ENCODE results near the gene SLC2A9. TPM values are rescaled to one million over a fixed set of nuclear protein-coding genes. Genes with fewer than 3 reads are reported as not detected.

SLC2A9 gene
- total and polyA plus RNA-seq, 2 of the 4 experiments (the other 2 are of a cell fraction): 0.72 to 2.1 TPM

GRCh38 chr4:9874385-9874784, 146.9 kb downstream of the SLC2A9 start:
- Histone ChIP-seq H4K91ac (ENCODE audit: insufficient read depth, low read depth, low read length) (no peak overlapping the region), H3K9ac (ENCODE audit: low read depth, low read length) (no peak overlapping the region), H3K56ac (ENCODE audit: extremely low read depth, insufficient read depth, low read length) (no peak overlapping the region), H3K14ac (replicated peaks; ENCODE audit: low read depth, low read length) (no peak overlapping the region), H3K79me1 (ENCODE audit: low read depth in 1 of 2, low read length in 2 of 2) (no peaks in the 10 kb centered on the region), H2BK20ac (ENCODE audit: low read depth, low read length) (no peak overlapping the region), H2BK120ac (ENCODE audit: low read depth, low read length) (no peak overlapping the region), H4K5ac (ENCODE audit: low read depth, low read length) (no peak overlapping the region), H3K23ac (ENCODE audit: low read depth, low read length) (no peak overlapping the region), H4K20me1 (ENCODE audit: insufficient read depth, low read length) (no peaks in the 10 kb centered on the region), H3K27me3 (ENCODE audit: control insufficient read depth, insufficient read depth, low read length) (no peaks in the 10 kb centered on the region), H2AFZ (replicated peaks; ENCODE audit: low read length, poor library complexity) (no peak overlapping the region), H3K9me1 (ENCODE audit: insufficient read depth, low read length) (no peaks in the 10 kb centered on the region), H3K4me1 (ENCODE audit: control insufficient read depth, insufficient read depth, low read length) (no peaks in the 10 kb centered on the region), H2AK5ac (ENCODE audit: low read depth, low read length) (no peak overlapping the region), H3K4ac (ENCODE audit: low read depth, low read length) (no peak overlapping the region), H3K4me2 (ENCODE audit: low read depth, low read length) (no peak overlapping the region), H3K27ac (ENCODE audit: insufficient read depth, low read length) (no peak overlapping the region), H2AK9ac (replicated peaks; ENCODE audit: low read depth, low read length, poor library complexity) (no peak overlapping the region), H3K4me3 (ENCODE audit: insufficient read depth, low read depth, low read length) (no peak overlapping the region), H3K9me3 (ENCODE audit: control insufficient read depth, insufficient read depth, low read length) (0 out of 2 replicates have a peak, but pooled peaks cover 4% of the 10 kb centered on the region), H3K36me3 (ENCODE audit: control insufficient read depth, insufficient read depth, low read length) (no peaks in the 10 kb centered on the region), H2BK5ac (ENCODE audit: low read depth, low read length, poor library complexity, severe bottlenecking) (no peak overlapping the region), H3K18ac (ENCODE audit: low read depth, low read length) (no peak overlapping the region), H2BK15ac (ENCODE audit: low read depth, low read length) (no peak overlapping the region), H4K8ac (ENCODE audit: low read depth in 2 of 2, low read length in 2 of 2) (no peak overlapping the region)
- dilution Hi-C loops (cut with HindIII; ENCODE audit: low sequenced_read_pairs, unreplicated experiment) (no loop called here), in situ Hi-C loops (cut with MboI; ENCODE audit: low sequenced_read_pairs) (no loop called here), intact Hi-C loops (cut with micrococcal nuclease) (no loop called here)
- ChIA-PET POLR2A (ENCODE audit: unreplicated experiment) (no interaction called here), CTCF (no interaction called here)
- BruUV-seq (replicated peaks): no TSS peak
- TF ChIP-seq, protein P1, sequence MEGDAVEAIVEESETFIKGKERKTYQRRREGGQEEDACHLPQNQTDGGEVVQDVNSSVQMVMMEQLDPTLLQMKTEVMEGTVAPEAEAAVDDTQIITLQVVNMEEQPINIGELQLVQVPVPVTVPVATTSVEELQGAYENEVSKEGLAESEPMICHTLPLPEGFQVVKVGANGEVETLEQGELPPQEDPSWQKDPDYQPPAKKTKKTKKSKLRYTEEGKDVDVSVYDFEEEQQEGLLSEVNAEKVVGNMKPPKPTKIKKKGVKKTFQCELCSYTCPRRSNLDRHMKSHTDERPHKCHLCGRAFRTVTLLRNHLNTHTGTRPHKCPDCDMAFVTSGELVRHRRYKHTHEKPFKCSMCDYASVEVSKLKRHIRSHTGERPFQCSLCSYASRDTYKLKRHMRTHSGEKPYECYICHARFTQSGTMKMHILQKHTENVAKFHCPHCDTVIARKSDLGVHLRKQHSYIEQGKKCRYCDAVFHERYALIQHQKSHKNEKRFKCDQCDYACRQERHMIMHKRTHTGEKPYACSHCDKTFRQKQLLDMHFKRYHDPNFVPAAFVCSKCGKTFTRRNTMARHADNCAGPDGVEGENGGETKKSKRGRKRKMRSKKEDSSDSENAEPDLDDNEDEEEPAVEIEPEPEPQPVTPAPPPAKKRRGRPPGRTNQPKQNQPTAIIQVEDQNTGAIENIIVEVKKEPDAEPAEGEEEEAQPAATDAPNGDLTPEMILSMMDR (conservative IDR thresholded peaks at IDR 0.05; ENCODE audit: low read depth, low read length): no peak
- TF ChIP-seq FOS (IDR thresholded peaks at IDR 0.05; ENCODE audit: low read depth, low read length): no peak
- no peak for TF ChIP-seq MAZ (IDR thresholded peaks at IDR 0.05; ENCODE audit: borderline replicate concordance, low read depth, low read length)
- TF ChIP-seq RFX5 (IDR thresholded peaks at IDR 0.05; ENCODE audit: low read depth, low read length): no peak
- no peak for TF ChIP-seq RAD21 (IDR thresholded peaks at IDR 0.05; ENCODE audit: low read length)
- no peak for TF ChIP-seq MAFK (IDR thresholded peaks at IDR 0.05; ENCODE audit: low read depth, low read length)
- no peak for TF ChIP-seq SMC3 (IDR thresholded peaks at IDR 0.05; ENCODE audit: low read depth, low read length)
- TF ChIP-seq POLR2A (IDR thresholded peaks at IDR 0.05; ENCODE audit: low read depth, low read length): no peak
- TF ChIP-seq CEBPB (IDR thresholded peaks at IDR 0.05; ENCODE audit: low read depth, low read length): no peak
- TF ChIP-seq USF2 (IDR thresholded peaks at IDR 0.05; ENCODE audit: low read depth, low read length): no peak
- TF ChIP-seq BHLHE40 (IDR thresholded peaks at IDR 0.05; ENCODE audit: low read depth, low read length): no peak
- TF ChIP-seq CHD1 (IDR thresholded peaks at IDR 0.05; ENCODE audit: low read depth, low read length): no peak
- TF ChIP-seq NFE2L2 (IDR thresholded peaks at IDR 0.05; ENCODE audit: low read depth, low read length): no peak
- TF ChIP-seq RCOR1 (IDR thresholded peaks at IDR 0.05; ENCODE audit: insufficient replicate concordance, low read length): no peak
- TF ChIP-seq, protein P2, sequence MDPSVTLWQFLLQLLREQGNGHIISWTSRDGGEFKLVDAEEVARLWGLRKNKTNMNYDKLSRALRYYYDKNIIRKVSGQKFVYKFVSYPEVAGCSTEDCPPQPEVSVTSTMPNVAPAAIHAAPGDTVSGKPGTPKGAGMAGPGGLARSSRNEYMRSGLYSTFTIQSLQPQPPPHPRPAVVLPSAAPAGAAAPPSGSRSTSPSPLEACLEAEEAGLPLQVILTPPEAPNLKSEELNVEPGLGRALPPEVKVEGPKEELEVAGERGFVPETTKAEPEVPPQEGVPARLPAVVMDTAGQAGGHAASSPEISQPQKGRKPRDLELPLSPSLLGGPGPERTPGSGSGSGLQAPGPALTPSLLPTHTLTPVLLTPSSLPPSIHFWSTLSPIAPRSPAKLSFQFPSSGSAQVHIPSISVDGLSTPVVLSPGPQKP (IDR thresholded peaks at IDR 0.05; ENCODE audit: borderline replicate concordance, low read depth, low read length): no peak
- TF ChIP-seq MXI1 (IDR thresholded peaks at IDR 0.05; ENCODE audit: borderline replicate concordance, low read depth, low read length): no peak
- DNase-seq (no peak), ATAC-seq (ENCODE audit: low read depth) (no peak)
- WGBS, 2 experiments (ENCODE audit: extremely low coverage in 2 of 2, insufficient read length in 1 of 2): 60% methylated on average over 1 of the region's 5 CpGs; no CpG with 5 or more reads in 1 of the 2 experiments
